B cell (primary cell): ENCODE results near the gene NDOR1. TPM values are rescaled to one million over a fixed set of nuclear protein-coding genes. Genes with fewer than 3 reads are reported as not detected.

Experiments
- ATAC-seq: fragments of 200-7000 bp; cut with Tn5 transposase; one replicate; pipeline ENCODE4 v1.10.0; 2021; ENCODE audit warnings: low read depth, mild to moderate bottlenecking, moderate number of reproducible peaks, moderate library complexity
- CTCF ChIA-PET: fragments of 350-600 bp; sonication (Branson Sonifier 250); formaldehyde crosslinking; loops from one replicate; lab custom pipeline; 2021; ENCODE audit warnings: antibody characterized with exemption, inconsistent platforms; lab: Charles Lee
- POLR2A ChIA-PET: fragments of 350-600 bp; sonication (Branson Sonifier 250); formaldehyde crosslinking; loops from one replicate; lab custom pipeline; 2021; ENCODE audit warnings: antibody characterized with exemption; lab: Charles Lee
- DNase-seq: peaks from one replicate; pipeline ENCODE4 v3.0.0; 2013
- H2AFZ ChIP-seq: 2 replicates; pipeline ENCODE4 v1.6.1; 2012; ENCODE audit warnings: mild to moderate bottlenecking, low read depth, low read length; ENCODE audit not compliant: insufficient read depth, poor library complexity, severe bottlenecking
- H3K27ac ChIP-seq, 2 donors: 1 replicate in 1 of 2; 2 replicates in 1 of 2; pipeline ENCODE4 v1.5.1; 2012 to 2013; ENCODE audit warnings: low read length in 2 of 2, mild to moderate bottlenecking in 2 of 2, moderate library complexity in 1 of 2
- H3K27me3 ChIP-seq, 4 experiments: fragments of 200-600 bp in 1 of 4; sonication (generic) in 1 of 4; replicated peaks in 1 of 4; 1 replicate in 2 of 4; 2 replicates in 2 of 4; pipeline versions ENCODE4 v1.6.1 to v1.7.0; 2013 to 2016; ENCODE audit warnings: low read length in 3 of 4, mild to moderate bottlenecking in 2 of 4, mixed read lengths in 1 of 4, moderate library complexity in 1 of 4; ENCODE audit not compliant: insufficient read depth in 4 of 4, control insufficient read depth in 3 of 4; ENCODE audit errors: control extremely low read depth in 1 of 4
- H3K36me3 ChIP-seq, 2 experiments: replicated peaks in 1 of 2; 1 replicate in 1 of 2; 2 replicates in 1 of 2; pipeline versions ENCODE4 v1.6.1 to v1.7.1; 2013; ENCODE audit warnings: low read length in 1 of 2; ENCODE audit not compliant: insufficient read depth in 2 of 2, control insufficient read depth in 1 of 2; ENCODE audit errors: control extremely low read depth in 1 of 2, extremely low read depth in 1 of 2
- H3K4me1 ChIP-seq, 2 donors: fragments of 200-600 bp in 1 of 2; sonication (generic) in 1 of 2; 1 replicate in 1 of 2; 2 replicates in 1 of 2; pipeline versions ENCODE4 v1.5.1 to v1.6.1; 2013 to 2017; ENCODE audit warnings: low read length in 2 of 2; ENCODE audit not compliant: control insufficient read depth in 2 of 2, insufficient read depth in 2 of 2
- H3K4me2 ChIP-seq: replicated peaks from 2 replicates; pipeline ENCODE3; 2012; ENCODE audit warnings: mild to moderate bottlenecking, low read depth, low read length; ENCODE audit not compliant: poor library complexity, severe bottlenecking
- H3K4me3 ChIP-seq, 5 experiments: fragments of 200-600 bp in 1 of 5; sonication (generic) in 1 of 5; 1 replicate in 3 of 5; 2 replicates in 2 of 5; pipeline versions ENCODE4 v1.5.1 to v1.7.0; 2011 to 2016; ENCODE audit warnings: low read length in 4 of 5, mild to moderate bottlenecking in 4 of 5, low read depth in 2 of 5, control low read depth in 1 of 5, moderate library complexity in 1 of 5; ENCODE audit not compliant: insufficient read depth in 1 of 5; ENCODE audit errors: control extremely low read depth in 1 of 5, extremely low read depth in 1 of 5
- H3K79me2 ChIP-seq: fragments of 200-600 bp; sonication (generic); one replicate; pipeline ENCODE4 v1.6.0; 2016; ENCODE audit warnings: low read length; ENCODE audit not compliant: control insufficient read depth, insufficient read depth
- H3K9ac ChIP-seq: fragments of 200-600 bp; sonication (generic); 2 replicates; pipeline ENCODE4 v1.6.1; 2017; ENCODE audit warnings: mild to moderate bottlenecking, low read length, moderate library complexity
- H3K9me3 ChIP-seq, 3 donors: one replicate each; pipeline versions ENCODE4 v1.6.1 to v1.7.1; 2013; ENCODE audit warnings: low read length in 2 of 3; ENCODE audit not compliant: control insufficient read depth in 2 of 3, insufficient read depth in 1 of 3; ENCODE audit errors: control extremely low read depth in 1 of 3
- H4K20me1 ChIP-seq: 2 replicates; pipeline ENCODE4 v1.6.0; 2012; ENCODE audit warnings: mild to moderate bottlenecking, low read length; ENCODE audit not compliant: insufficient read depth, control insufficient read depth, poor library complexity, severe bottlenecking
- H3K27ac Mint-ChIP-seq: one replicate; pipeline ENCODE4 v1.8.0; 2021; ENCODE audit warnings: mixed read lengths
- H3K27me3 Mint-ChIP-seq: one replicate; pipeline ENCODE4 v1.8.0; 2021; ENCODE audit warnings: mixed read lengths
- H3K4me1 Mint-ChIP-seq: one replicate; pipeline ENCODE4 v1.8.0; 2021; ENCODE audit warnings: mixed read lengths
- H3K4me3 Mint-ChIP-seq: one replicate; pipeline ENCODE4 v1.8.0; 2021; ENCODE audit warnings: mixed read lengths
- H3K9me3 Mint-ChIP-seq: one replicate; pipeline ENCODE4 v1.8.0; 2022; ENCODE audit warnings: mixed read lengths; ENCODE audit not compliant: insufficient read depth
- EZH2 ChIP-seq: IDR thresholded peaks from 2 replicates; pipeline ENCODE4 v1.6.1; 2012; ENCODE audit warnings: borderline replicate concordance, low read depth, mild to moderate bottlenecking, moderate library complexity, low read length; ENCODE audit not compliant: insufficient read depth, poor library complexity, severe bottlenecking
- WGBS: methylation state at CpG from one replicate; pipeline ENCODE4 v1.1.5; 2013; ENCODE audit warnings: missing lambda C conversion rate; ENCODE audit not compliant: insufficient coverage; 5-methylcytosine and 5-hydroxymethylcytosine counted together
- intact Hi-C: fragments of 100-400 bp; cut with micrococcal nuclease; formaldehyde crosslinking; loops from one replicate; pipeline ENCODE4 v1.10.0; 2022
- polyA plus RNA-seq: library from polyadenylated mRNA; depleted of rRNA; stranded (reverse); fragments of >200 nt; gene quantifications from 2 replicates; pipeline ENCODE4 v1.2.3, GENCODE V29; 2012
- total RNA-seq, 2 donors: library from RNA; stranded (reverse); fragments of 120-200 nt in 1 of 2; gene quantifications; 1 replicate in 1 of 2; 2 replicates in 1 of 2; pipeline versions ENCODE4 v1.2.3 to v1.2.4, GENCODE V29; 2013 to 2022
- TF ChIP-seq, protein P1 (sequence below): fragments of 200-600 bp; IDR thresholded peaks from one replicate; pipeline ENCODE4 v1.8.0; 2022; ENCODE audit warnings: antibody characterized with exemption, mild to moderate bottlenecking

NDOR1 gene
- total and polyA plus RNA-seq, 2 donors (not counting 1 experiment from before 2014, with no cell fraction given), result 36.4 to 40.9 TPM

DNA sequence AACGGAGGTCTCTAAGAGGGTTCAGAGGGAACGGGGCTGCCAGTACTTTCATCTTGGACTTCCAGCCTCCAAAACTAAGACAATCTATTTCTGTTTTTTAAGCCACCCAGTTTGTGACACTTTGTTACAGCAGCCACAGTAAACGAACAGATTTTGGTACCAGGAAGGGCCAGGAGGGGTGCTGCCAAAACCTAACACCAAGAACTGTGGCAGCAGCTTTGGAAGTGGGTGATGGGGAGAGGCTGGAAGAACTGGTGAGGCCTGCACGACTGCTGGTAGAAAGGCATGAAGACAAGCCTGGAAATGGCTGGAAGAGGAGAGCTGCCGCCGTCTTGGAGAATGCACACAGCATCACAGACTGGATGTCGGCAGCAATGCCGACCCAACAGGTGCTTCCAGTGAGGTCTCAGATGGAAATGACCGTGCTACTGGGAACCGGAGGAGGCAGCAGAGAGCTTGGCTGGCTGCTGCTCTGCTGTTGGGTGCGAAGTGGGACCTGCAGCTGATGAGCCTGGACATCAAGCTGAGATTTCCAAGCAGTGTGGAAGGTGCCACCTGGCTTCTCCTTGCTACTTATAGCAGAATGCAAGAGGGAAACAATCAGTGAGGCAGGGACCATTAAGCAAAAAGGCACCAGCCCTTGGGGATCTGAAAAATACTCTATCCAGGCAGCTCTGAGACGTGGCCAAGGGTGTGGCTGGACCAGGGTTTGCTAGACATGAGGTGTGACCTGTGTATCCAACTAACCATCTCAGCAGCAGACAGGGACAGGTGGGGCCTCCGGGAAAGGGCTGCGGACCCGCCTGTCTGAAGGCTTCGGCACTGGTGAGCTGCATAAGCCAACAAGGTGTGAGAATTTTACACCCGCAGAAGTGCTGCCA, 29.0 kb upstream of the NDOR1 start:
- WGBS, result 69% methylated on average over 17 of the region's 17 CpGs

More for the DNA sequence above, 29.0 kb upstream of the NDOR1 start:
- peaks cover 0 to under 1% (median 0%) of the 10 kb centered on the region in 3 donors for H3K9me3 ChIP-seq
- ChIA-PET CTCF (interaction anchor here (0.9 to 2.1 kb wide), 6 partner anchors 12 to 62 kb away, joined by 3 to 6 read pairs (median 4); partner anchors contain the start of genes ANAPC2, RNF224 and SSNA1), POLR2A (interaction anchor here (0.5 to 0.6 kb wide), 2 partner anchors 14 to 25 kb away, joined by 3 to 4 read pairs; no protein-coding TSS in a partner anchor)
- Mint-ChIP-seq H3K4me3 (no peak overlapping the region), H3K27ac (no peak overlapping the region), H3K9me3 (no peaks in the 10 kb centered on the region), H3K4me1 (peaks cover 6% of the 10 kb centered on the region), H3K27me3 (no peaks in the 10 kb centered on the region)
- no peak overlapping the region for H3K9ac ChIP-seq
- DNase-seq (peak; percentile 50), ATAC-seq (peak; percentile 60)
- intact Hi-C loops, result no loop called here
- peaks cover 0 to 34% of the 10 kb centered on the region in 2 experiments for H3K36me3 ChIP-seq
- no peak for TF ChIP-seq EZH2
- TF ChIP-seq, protein P1, sequence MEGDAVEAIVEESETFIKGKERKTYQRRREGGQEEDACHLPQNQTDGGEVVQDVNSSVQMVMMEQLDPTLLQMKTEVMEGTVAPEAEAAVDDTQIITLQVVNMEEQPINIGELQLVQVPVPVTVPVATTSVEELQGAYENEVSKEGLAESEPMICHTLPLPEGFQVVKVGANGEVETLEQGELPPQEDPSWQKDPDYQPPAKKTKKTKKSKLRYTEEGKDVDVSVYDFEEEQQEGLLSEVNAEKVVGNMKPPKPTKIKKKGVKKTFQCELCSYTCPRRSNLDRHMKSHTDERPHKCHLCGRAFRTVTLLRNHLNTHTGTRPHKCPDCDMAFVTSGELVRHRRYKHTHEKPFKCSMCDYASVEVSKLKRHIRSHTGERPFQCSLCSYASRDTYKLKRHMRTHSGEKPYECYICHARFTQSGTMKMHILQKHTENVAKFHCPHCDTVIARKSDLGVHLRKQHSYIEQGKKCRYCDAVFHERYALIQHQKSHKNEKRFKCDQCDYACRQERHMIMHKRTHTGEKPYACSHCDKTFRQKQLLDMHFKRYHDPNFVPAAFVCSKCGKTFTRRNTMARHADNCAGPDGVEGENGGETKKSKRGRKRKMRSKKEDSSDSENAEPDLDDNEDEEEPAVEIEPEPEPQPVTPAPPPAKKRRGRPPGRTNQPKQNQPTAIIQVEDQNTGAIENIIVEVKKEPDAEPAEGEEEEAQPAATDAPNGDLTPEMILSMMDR, result peak; percentile 48
- peaks cover 0 to 18% (median 5%) of the 10 kb centered on the region in 4 experiments for H3K27me3 ChIP-seq
- no peak overlapping the region for H3K4me2 ChIP-seq
- H4K20me1 ChIP-seq, result peaks cover 14% of the 10 kb centered on the region
- no peaks in the 10 kb centered on the region for H3K79me2 ChIP-seq
- peaks cover 7 to 9% of the 10 kb centered on the region in 2 donors for H3K4me1 ChIP-seq
- H3K27ac ChIP-seq, result no peak overlapping the region
- H3K4me3 ChIP-seq, result no peak overlapping the region
- no peak overlapping the region for H2AFZ ChIP-seq
